GM12878 (cell line): ENCODE results near the gene PLBD1. TPM values are rescaled to one million over a fixed set of nuclear protein-coding genes. Genes with fewer than 3 reads are reported as not detected.
A peak's percentile ranks its signal among the peaks of the same experiment; 100 is the strongest.

ENCODE experiments used
- ATAC-seq: fragments of 200-7000 bp; cut with Tn5 transposase; 3 replicates; pipeline ENCODE4 v1.9.1; 2020; ENCODE audit warnings: mild to moderate bottlenecking, moderate library complexity
- BruUV-seq: library from RNA; stranded (reverse); fragments of 400-500 nt; replicated peaks from 2 replicates; lab custom pipeline; 2021; lab: Mats Ljungman, UMichigan
- CTCF ChIA-PET: fragments of 300-600 bp; sonication (Branson Sonifier 250); formaldehyde crosslinking; extraction: SDS; loops from one replicate; lab custom pipeline; 2021; ENCODE audit warnings: inconsistent platforms; lab: Yijun Ruan, JAX
- POLR2A ChIA-PET: fragments of 350-600 bp; formaldehyde crosslinking; extraction: SDS; loops from one replicate; lab custom pipeline; 2021; ENCODE audit warnings: inconsistent platforms; lab: Charles Lee
- RAD21 ChIA-PET: fragments of 300-600 bp; sonication (Branson Sonifier 250); formaldehyde crosslinking; loops from one replicate; lab custom pipeline; 2023; ENCODE audit warnings: antibody characterized with exemption; ENCODE audit not compliant: unreplicated experiment; lab: Charles Lee
- SMC1A ChIA-PET: fragments of 300-600 bp; sonication (Branson Sonifier 250); formaldehyde crosslinking; loops from one replicate; lab custom pipeline; 2023; ENCODE audit not compliant: unreplicated experiment, uncharacterized antibody; lab: Charles Lee
- DNase-seq: peaks from one replicate; pipeline ENCODE4 v3.0.0-alpha.2; 2011; ENCODE audit warnings: low read depth, low spot score
- FAIRE-seq: peaks from 3 replicates; lab custom pipeline; 2011; peaks lifted over from hg19 to GRCh38; lab: Jason Lieb, UNC
- H2AFZ ChIP-seq: 2 replicates; pipeline ENCODE4 v1.6.0; 2011; ENCODE audit warnings: low read depth, low read length, control low read depth; ENCODE audit not compliant: control insufficient read depth
- H3K27ac ChIP-seq: 2 replicates; pipeline ENCODE4 v1.5.1; 2011; ENCODE audit warnings: control low read depth; ENCODE audit not compliant: control insufficient read depth, insufficient read depth
- H3K27me3 ChIP-seq, 2 experiments: replicated peaks in 1 of 2; 2 replicates each; pipeline versions ENCODE4 v1.6.0 to v1.6.1; 2011; ENCODE audit warnings: low read length in 1 of 2; ENCODE audit not compliant: control insufficient read depth in 2 of 2, insufficient read depth in 2 of 2
- H3K36me3 ChIP-seq, 2 experiments: 2 replicates each; pipeline ENCODE4 v1.5.1; 2011; ENCODE audit warnings: low read length in 1 of 2; ENCODE audit not compliant: control insufficient read depth in 2 of 2, insufficient read depth in 2 of 2
- H3K4me1 ChIP-seq: 2 replicates; pipeline ENCODE4 v1.6.1; 2011; ENCODE audit warnings: mild to moderate bottlenecking, low read length, moderate library complexity, mixed read lengths; ENCODE audit not compliant: control insufficient read depth, insufficient read depth
- H3K4me2 ChIP-seq: 2 replicates; pipeline ENCODE4 v1.6.0; 2011; ENCODE audit warnings: control low read depth; ENCODE audit not compliant: control insufficient read depth, insufficient read depth
- H3K4me3 ChIP-seq: fragments of 200-600 bp; sonication (generic); 2 replicates; pipeline ENCODE4 v1.5.1; 2016
- H3K79me2 ChIP-seq: 2 replicates; pipeline ENCODE4 v1.6.0; 2011; ENCODE audit warnings: low read length; ENCODE audit not compliant: control insufficient read depth, insufficient read depth
- H3K9ac ChIP-seq: 2 replicates; pipeline ENCODE4 v1.8.0; 2011; ENCODE audit warnings: low read length, control low read depth, mixed read lengths; ENCODE audit not compliant: control insufficient read depth, insufficient read depth
- H3K9me3 ChIP-seq: replicated peaks from 3 replicates; pipeline ENCODE4 v1.5.1; 2011; ENCODE audit warnings: mild to moderate bottlenecking, low read length; ENCODE audit not compliant: control insufficient read depth, insufficient read depth
- H4K20me1 ChIP-seq: 2 replicates; pipeline ENCODE4 v1.6.0; 2011; ENCODE audit not compliant: control insufficient read depth, insufficient read depth
- ATF7 ChIP-seq: fragments of 450-650 bp; IDR thresholded peaks from 2 replicates; pipeline ENCODE4 v1.6.1; 2016; ENCODE audit warnings: low read depth, mild to moderate bottlenecking
- CEBPZ ChIP-seq: fragments of 150-350 bp; IDR thresholded peaks from 2 replicates; pipeline ENCODE4 v1.6.1; 2016; ENCODE audit warnings: low read depth, low read length
- CHD4 ChIP-seq: fragments of 200-600 bp; sonication (generic); IDR thresholded peaks from 2 replicates; pipeline ENCODE4 v1.6.1; 2016; ENCODE audit warnings: mild to moderate bottlenecking
- EED ChIP-seq: sonication (generic); IDR thresholded peaks from 2 replicates; pipeline ENCODE4 v1.6.1; 2016; ENCODE audit warnings: antibody characterized with exemption, low read depth
- FOXK2 ChIP-seq: fragments of 450-650 bp; IDR thresholded peaks from 2 replicates; pipeline ENCODE4 v1.6.1; 2017; ENCODE audit warnings: mild to moderate bottlenecking, moderate library complexity
- HDAC6 ChIP-seq: fragments of 200-600 bp; sonication (generic); IDR thresholded peaks from one replicate; pipeline ENCODE4 v1.8.0; 2017; ENCODE audit warnings: antibody characterized with exemption; ENCODE audit not compliant: unreplicated experiment
- IRF4 ChIP-seq: IDR thresholded peaks from 2 replicates; pipeline ENCODE4 v1.6.1; 2011; ENCODE audit warnings: low read depth, low read length
- KLF5 ChIP-seq: fragments of 450-650 bp; IDR thresholded peaks from 2 replicates; pipeline ENCODE4 v1.6.1; 2014; ENCODE audit warnings: mild to moderate bottlenecking; ENCODE audit not compliant: partially characterized antibody
- PML ChIP-seq: IDR thresholded peaks from 2 replicates; pipeline ENCODE4 v1.6.1; 2012; ENCODE audit warnings: low read length, inconsistent platforms
- RAD51 ChIP-seq: fragments of 450-650 bp; IDR thresholded peaks from 2 replicates; pipeline ENCODE4 v1.6.1; 2016; ENCODE audit warnings: moderate library complexity, mild to moderate bottlenecking, inconsistent platforms
- RCOR1 ChIP-seq: conservative IDR thresholded peaks from 2 replicates; pipeline ENCODE4 v1.6.1; 2012; ENCODE audit warnings: low read depth, low read length, improper control_type of control experiment
- REST ChIP-seq: IDR thresholded peaks from 2 replicates; pipeline ENCODE4 v1.6.1; 2012; ENCODE audit warnings: mild to moderate bottlenecking, low read depth, low read length
- SMAD5 ChIP-seq: IDR thresholded peaks from 2 replicates; pipeline ENCODE4 v1.6.1; 2016; ENCODE audit warnings: antibody characterized with exemption, low read depth
- STAT3 ChIP-seq: IDR thresholded peaks from 2 replicates; pipeline ENCODE4 v1.6.1; 2011; ENCODE audit warnings: low read depth, low read length, improper control_type of control experiment
- ZNF384 ChIP-seq: IDR thresholded peaks from 2 replicates; pipeline ENCODE4 v1.6.1; 2012; ENCODE audit warnings: low read depth, mild to moderate bottlenecking, low read length, improper control_type of control experiment, borderline replicate concordance
- WGBS: methylation state at CpG from one replicate; pipeline ENCODE4 v1.1.6; 2016; ENCODE audit warnings: low lambda C conversion rate; ENCODE audit not compliant: insufficient replicate concordance, insufficient coverage; ENCODE audit errors: missing lambda C conversion rate; 5-methylcytosine and 5-hydroxymethylcytosine counted together
- in situ Hi-C: fragments of 300-500 bp; cut with MboI; formaldehyde crosslinking; loops from 9 replicates; pipeline ENCODE4 v1.14.3; 2018; ENCODE audit warnings: mixed read lengths
- intact Hi-C: fragments of 100-400 bp; cut with micrococcal nuclease; formaldehyde crosslinking; loops from one replicate; pipeline ENCODE4 v1.14.2; 2022; ENCODE audit not compliant: unreplicated experiment
- polyA plus RNA-seq, 11 experiments: library from polyadenylated mRNA; depleted of rRNA in 4 of 11; unstranded in 6 of 11; stranded (reverse) in 5 of 11; fragments of >200 nt; fragmentation: Nextera tagmentation in 4 of 11; fragmentation: Illumina TruSeq in 1 of 11; extraction: Ambion mirVana in 4 of 11; extraction: Trizol in 1 of 11; gene quantifications; 1 replicate in 1 of 11; 2 replicates in 10 of 11; pipeline versions ENCODE4 v1.2.1 to v1.2.3, GENCODE V29; 2011 to 2016; ENCODE audit warnings: inconsistent platforms in 2 of 11, missing spikeins in 2 of 11, low read depth in 1 of 11
- total RNA-seq, 4 experiments: library from RNA; depleted of rRNA in 3 of 4; stranded (reverse); fragments of >200 nt in 3 of 4; fragmentation: Illumina TruSeq in 1 of 4; extraction: Trizol in 1 of 4; gene quantifications; 2 replicates each; pipeline versions ENCODE4 v1.2.1 to v1.2.3, GENCODE V29; 2013 to 2021
- TF ChIP-seq, protein P1 (sequence below): IDR thresholded peaks from 2 replicates; pipeline ENCODE4 v1.6.1; 2012; ENCODE audit warnings: low read depth, low read length, improper control_type of control experiment

PLBD1 gene
- total and polyA plus RNA-seq, 10 of the 15 experiments (the other 5 are each of a cell fraction or from before 2014, with no cell fraction given), result 0.19 to 0.54 (median 0.27) TPM; not detected in 1

GRCh38 chr12:14612898-14613445, 45.3 kb upstream of the PLBD1 start:
- ATAC-seq, result no peak
- no TSS peak for BruUV-seq
- Histone ChIP-seq H3K36me3 (no peaks in the 10 kb centered on the region), H4K20me1 (no peaks in the 10 kb centered on the region), H3K27ac (peak overlapping the region; percentile 82), H3K27me3 (no peaks in the 10 kb centered on the region), H3K79me2 (no peaks in the 10 kb centered on the region), H3K4me2 (peak overlapping the region; percentile 94), H3K9ac (peak overlapping the region; percentile 37; the same call in 1 of the 2 replicates), H3K4me3 (no peak overlapping the region), H3K4me1 (peaks cover 27% of the 10 kb centered on the region), H2AFZ (peak overlapping the region; percentile 14; the same call in 1 of the 2 replicates), H3K9me3 (peaks cover 18% of the 10 kb centered on the region)
- WGBS, result 92% methylated on average over 3 of the region's 3 CpGs
- ChIA-PET SMC1A (interaction anchor here (0.8 to 3.6 kb wide), 16 partner anchors 8 to 392 kb away, joined by 3 to 30 read pairs (median 5); partner anchors contain the start of gene ATF7IP), RAD21 (interaction anchor here (1.2 to 2.5 kb wide), 6 partner anchors 15 to 375 kb away, joined by 4 to 9 read pairs (median 5); no protein-coding TSS in a partner anchor), CTCF (interaction anchor here (0.9 to 2.3 kb wide), 8 partner anchors 16 to 456 kb away, joined by 3 to 12 read pairs (median 4); no protein-coding TSS in a partner anchor), POLR2A (interaction anchor here (1.0 kb wide), 2 partner anchors 78 to 158 kb away, joined by 3 read pairs; a partner anchor contains a TSS)
- in situ Hi-C loops, result loop anchor here (10.0 kb wide), 1 partner anchor 342 kb away; no protein-coding TSS in a partner anchor
- DNase-seq, result no peak
- FAIRE-seq, result no peak
- intact Hi-C loops, result loop anchor here (5.0 to 10.0 kb wide), 3 partner anchors 36 to 342 kb away; partner anchors contain the start of gene ATF7IP
- TF ChIP-seq FOXK2, result no peak
- TF ChIP-seq ATF7, result no peak
- TF ChIP-seq RCOR1, result no peak
- TF ChIP-seq, protein P1, sequence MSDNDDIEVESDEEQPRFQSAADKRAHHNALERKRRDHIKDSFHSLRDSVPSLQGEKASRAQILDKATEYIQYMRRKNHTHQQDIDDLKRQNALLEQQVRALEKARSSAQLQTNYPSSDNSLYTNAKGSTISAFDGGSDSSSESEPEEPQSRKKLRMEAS, result no peak
- TF ChIP-seq KLF5, result no peak
- no peak for TF ChIP-seq EED
- TF ChIP-seq HDAC6, result no peak
- TF ChIP-seq RAD51, result no peak
- no peak for TF ChIP-seq IRF4
- TF ChIP-seq REST, result no peak
- no peak for TF ChIP-seq SMAD5
- no peak for TF ChIP-seq CEBPZ
- no peak for TF ChIP-seq PML
- no peak for TF ChIP-seq CHD4
- TF ChIP-seq ZNF384, result no peak
- TF ChIP-seq STAT3, result no peak
